ENCODE measurements around the gene ADAMTS2.

DNA sequence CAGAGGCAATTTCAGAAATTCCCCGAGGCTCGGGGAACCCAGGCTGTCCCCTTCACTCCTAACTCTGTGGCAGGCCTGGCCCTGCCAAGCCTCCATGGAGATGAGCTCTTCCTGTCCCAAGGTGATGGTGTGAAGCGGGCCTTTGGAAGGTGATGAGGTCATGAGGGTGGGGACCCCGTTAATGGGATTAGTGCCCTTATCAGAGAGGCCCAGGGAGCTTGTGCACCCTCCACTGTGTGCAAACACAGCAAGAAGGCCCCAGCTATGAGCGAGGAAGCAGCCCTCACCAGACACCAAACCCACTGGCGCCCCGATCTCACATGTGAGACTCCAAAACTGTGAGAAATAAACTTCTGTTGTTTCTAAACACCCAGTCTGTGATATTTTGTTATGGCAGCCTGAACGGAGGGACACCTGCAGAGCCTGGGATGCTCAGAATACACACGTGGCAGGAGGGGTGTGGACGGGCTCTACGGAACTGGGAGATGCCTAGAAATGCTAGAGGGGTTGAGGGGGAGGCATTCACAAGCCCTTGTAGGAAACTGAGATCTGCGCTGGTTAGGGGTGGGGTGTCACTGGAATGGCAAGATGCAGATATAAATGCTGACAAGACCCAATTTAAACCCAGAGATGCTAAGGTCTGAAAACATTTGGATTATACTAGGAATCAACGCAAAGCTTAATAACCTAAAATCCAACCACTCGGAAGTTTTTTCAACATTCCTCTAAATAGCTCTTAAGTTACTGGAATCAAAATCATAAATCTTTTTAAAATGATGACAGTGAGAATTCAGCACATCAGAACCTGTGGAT is 46.9 kb downstream of the ADAMTS2 start:
- TF ChIP-seq, protein P1, sequence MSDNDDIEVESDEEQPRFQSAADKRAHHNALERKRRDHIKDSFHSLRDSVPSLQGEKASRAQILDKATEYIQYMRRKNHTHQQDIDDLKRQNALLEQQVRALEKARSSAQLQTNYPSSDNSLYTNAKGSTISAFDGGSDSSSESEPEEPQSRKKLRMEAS (IDR thresholded peaks at IDR 0.05; ENCODE audit: insufficient read depth, insufficient read length): no peak
- TF ChIP-seq POLR2A (IDR thresholded peaks at IDR 0.05; ENCODE audit: low read depth, low read length) (no peak), POLR2AphosphoS5 (IDR thresholded peaks at IDR 0.05; ENCODE audit: insufficient read depth, low read depth, low read length) (no peak)
- TF ChIP-seq, protein P2, sequence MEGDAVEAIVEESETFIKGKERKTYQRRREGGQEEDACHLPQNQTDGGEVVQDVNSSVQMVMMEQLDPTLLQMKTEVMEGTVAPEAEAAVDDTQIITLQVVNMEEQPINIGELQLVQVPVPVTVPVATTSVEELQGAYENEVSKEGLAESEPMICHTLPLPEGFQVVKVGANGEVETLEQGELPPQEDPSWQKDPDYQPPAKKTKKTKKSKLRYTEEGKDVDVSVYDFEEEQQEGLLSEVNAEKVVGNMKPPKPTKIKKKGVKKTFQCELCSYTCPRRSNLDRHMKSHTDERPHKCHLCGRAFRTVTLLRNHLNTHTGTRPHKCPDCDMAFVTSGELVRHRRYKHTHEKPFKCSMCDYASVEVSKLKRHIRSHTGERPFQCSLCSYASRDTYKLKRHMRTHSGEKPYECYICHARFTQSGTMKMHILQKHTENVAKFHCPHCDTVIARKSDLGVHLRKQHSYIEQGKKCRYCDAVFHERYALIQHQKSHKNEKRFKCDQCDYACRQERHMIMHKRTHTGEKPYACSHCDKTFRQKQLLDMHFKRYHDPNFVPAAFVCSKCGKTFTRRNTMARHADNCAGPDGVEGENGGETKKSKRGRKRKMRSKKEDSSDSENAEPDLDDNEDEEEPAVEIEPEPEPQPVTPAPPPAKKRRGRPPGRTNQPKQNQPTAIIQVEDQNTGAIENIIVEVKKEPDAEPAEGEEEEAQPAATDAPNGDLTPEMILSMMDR (IDR thresholded peaks at IDR 0.05; ENCODE audit: extremely low read depth in 1 of 2, insufficient read depth in 1 of 2, low read depth in 1 of 2, low read length in 2 of 2): no peak
